Nephron progenitor cell (in vitro differentiated cells): ENCODE measurements around the gene SPIN1.
"Not testable (repeated sequence)": the region's sequence is repeated elsewhere in the genome, so short reads cannot be mapped to it uniquely, and the experiment has no call there.

Experiments used
- DNase-seq: peaks from one replicate; pipeline ENCODE4 v3.0.0; 2021
- H3K27ac Mint-ChIP-seq: 2 replicates; pipeline ENCODE4 v1.8.0; 2021; ENCODE audit warnings: mild to moderate bottlenecking, moderate library complexity, mixed read lengths
- H3K27me3 Mint-ChIP-seq: 2 replicates; pipeline ENCODE4 v1.8.0; 2021; ENCODE audit warnings: mild to moderate bottlenecking, low read depth, mixed read lengths; ENCODE audit not compliant: poor library complexity
- H3K36me3 Mint-ChIP-seq: 2 replicates; pipeline ENCODE4 v1.8.0; 2021; ENCODE audit warnings: low read depth, mixed read lengths
- H3K4me1 Mint-ChIP-seq: 2 replicates; pipeline ENCODE4 v1.8.0; 2021; ENCODE audit warnings: mixed read lengths
- H3K4me3 Mint-ChIP-seq: 2 replicates; pipeline ENCODE4 v1.8.0; 2021; ENCODE audit warnings: mild to moderate bottlenecking, moderate library complexity, mixed read lengths
- H3K9me3 Mint-ChIP-seq: 2 replicates; pipeline ENCODE4 v1.8.0; 2021; ENCODE audit warnings: mild to moderate bottlenecking, moderate library complexity, mixed read lengths
- TF ChIP-seq, protein P1 (sequence below): fragments of 200-600 bp; sonication (generic); IDR thresholded peaks from 2 replicates; pipeline ENCODE4 v1.5.0; 2021; ENCODE audit warnings: antibody characterized with exemption

SPIN1 gene

DNA sequence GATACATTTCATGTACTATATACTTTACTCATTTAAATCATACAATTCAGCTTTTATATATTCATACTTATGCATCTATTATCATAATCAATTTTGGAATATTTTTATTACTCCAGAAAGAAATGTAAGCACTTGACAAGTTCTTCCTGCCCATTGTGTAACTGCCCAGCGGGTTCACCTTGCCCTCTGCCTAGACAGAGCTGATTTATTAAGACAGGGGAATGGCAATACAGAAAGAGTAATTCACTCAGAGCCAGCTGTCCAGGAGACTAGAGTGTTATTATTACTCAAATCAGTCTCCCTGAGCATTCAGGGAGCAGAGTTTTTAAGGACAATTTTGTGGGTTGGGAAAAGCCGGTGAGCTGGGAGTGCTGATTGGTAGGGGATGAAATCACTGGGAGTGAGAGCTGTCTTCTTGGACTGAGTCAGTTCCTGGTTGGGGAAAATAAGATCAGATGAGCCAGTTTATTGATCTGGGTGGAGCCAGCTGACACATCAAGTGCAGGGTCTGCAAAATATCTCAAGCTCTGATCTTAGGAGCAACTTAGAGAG lies 16.1 kb upstream of the SPIN1 start:
- Mint-ChIP-seq H3K4me1 (peaks cover 6% of the 10 kb centered on the region), H3K36me3 (peaks cover 14% of the 10 kb centered on the region), H3K27me3 (peaks cover 2% of the 10 kb centered on the region), H3K9me3 (peaks cover 47% of the 10 kb centered on the region), H3K27ac (peak overlapping the region; percentile 77), H3K4me3 (no peak overlapping the region)
- TF ChIP-seq, protein P1, sequence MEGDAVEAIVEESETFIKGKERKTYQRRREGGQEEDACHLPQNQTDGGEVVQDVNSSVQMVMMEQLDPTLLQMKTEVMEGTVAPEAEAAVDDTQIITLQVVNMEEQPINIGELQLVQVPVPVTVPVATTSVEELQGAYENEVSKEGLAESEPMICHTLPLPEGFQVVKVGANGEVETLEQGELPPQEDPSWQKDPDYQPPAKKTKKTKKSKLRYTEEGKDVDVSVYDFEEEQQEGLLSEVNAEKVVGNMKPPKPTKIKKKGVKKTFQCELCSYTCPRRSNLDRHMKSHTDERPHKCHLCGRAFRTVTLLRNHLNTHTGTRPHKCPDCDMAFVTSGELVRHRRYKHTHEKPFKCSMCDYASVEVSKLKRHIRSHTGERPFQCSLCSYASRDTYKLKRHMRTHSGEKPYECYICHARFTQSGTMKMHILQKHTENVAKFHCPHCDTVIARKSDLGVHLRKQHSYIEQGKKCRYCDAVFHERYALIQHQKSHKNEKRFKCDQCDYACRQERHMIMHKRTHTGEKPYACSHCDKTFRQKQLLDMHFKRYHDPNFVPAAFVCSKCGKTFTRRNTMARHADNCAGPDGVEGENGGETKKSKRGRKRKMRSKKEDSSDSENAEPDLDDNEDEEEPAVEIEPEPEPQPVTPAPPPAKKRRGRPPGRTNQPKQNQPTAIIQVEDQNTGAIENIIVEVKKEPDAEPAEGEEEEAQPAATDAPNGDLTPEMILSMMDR = no peak
- no peak for DNase-seq

DNA sequence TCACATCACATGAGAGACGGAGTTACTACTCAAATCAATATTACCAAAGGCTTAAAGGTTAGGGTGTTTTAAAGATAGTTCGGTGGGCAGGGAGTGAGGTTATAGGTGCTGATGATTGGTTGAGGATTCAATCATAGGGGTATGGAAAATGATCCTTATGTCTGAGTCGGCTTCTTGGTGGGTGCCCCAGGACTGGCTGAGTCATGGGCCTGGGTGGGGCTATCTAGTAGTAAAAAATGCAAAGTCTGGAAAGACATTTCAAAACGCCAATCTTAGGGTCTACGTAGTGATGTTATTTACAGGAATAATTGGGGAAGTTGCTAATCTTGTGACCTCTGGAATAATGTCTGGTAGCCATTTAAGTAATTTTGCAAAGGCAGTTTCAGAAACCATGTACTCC lies 15.2 kb upstream of the SPIN1 start:
- Mint-ChIP-seq H3K4me1 (peaks cover 6% of the 10 kb centered on the region), H3K4me3 (no peak overlapping the region), H3K9me3 (peaks cover 45% of the 10 kb centered on the region), H3K27ac (no peak overlapping the region), H3K27me3 (peaks cover 3% of the 10 kb centered on the region), H3K36me3 (peaks cover 13% of the 10 kb centered on the region)
- TF ChIP-seq, protein P1 = no peak
- no peak for DNase-seq

DNA sequence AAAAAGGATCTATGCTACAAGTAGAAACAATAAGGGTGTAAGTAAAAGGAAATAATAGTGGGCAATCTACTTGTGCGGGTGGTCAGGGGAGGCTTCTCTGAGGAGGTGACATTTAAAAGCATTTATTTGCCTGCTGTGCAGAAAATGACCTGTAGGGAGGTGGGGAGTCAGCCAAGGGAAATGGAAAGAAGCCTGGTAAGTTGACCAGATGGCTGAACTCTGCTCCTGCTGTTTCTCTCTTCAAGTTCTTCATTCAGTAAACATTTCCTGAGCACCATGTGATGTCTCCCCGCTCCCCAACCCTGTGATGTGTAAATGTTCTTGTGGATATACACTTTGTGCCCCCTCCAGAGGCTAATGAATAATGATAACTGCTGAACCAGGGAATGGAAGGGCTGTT lies 9.9 kb upstream of the SPIN1 start:
- DNase-seq = no peak
- Mint-ChIP-seq H3K27ac (no peak overlapping the region), H3K4me3 (no peak overlapping the region), H3K27me3 (peaks cover 11% of the 10 kb centered on the region), H3K36me3 (peaks cover 10% of the 10 kb centered on the region), H3K4me1 (no peaks in the 10 kb centered on the region), H3K9me3 (peaks cover 25% of the 10 kb centered on the region)
- TF ChIP-seq, protein P1 = no peak

DNA sequence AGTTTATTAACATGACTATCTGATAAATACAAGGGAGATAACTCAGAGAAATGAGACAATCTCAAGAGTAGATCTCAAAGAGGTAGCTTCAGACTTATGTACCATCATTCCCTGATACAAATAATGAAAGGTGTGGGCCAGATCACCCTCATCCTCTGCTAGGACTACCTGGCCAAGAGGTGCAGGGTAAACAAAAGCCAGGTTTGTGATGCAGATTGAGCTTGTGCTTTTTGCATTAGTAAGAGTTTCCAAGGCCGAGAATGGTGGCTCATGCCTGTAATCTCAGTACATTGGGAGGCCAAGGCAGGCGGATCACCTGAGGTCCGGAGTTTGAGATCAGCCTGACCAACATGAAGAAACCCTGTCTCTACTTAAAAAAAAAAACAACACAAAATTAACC lies 8.9 kb upstream of the SPIN1 start:
- TF ChIP-seq, protein P1 = no peak
- H3K9me3 Mint-ChIP-seq = peaks cover 20% of the 10 kb centered on the region
- peaks cover 6% of the 10 kb centered on the region for H3K36me3 Mint-ChIP-seq
- DNase-seq = no peak
- no peak overlapping the region for H3K4me3 Mint-ChIP-seq
- no peak overlapping the region for H3K27ac Mint-ChIP-seq
- no peaks in the 10 kb centered on the region for H3K4me1 Mint-ChIP-seq
- peaks cover 11% of the 10 kb centered on the region for H3K27me3 Mint-ChIP-seq

DNA sequence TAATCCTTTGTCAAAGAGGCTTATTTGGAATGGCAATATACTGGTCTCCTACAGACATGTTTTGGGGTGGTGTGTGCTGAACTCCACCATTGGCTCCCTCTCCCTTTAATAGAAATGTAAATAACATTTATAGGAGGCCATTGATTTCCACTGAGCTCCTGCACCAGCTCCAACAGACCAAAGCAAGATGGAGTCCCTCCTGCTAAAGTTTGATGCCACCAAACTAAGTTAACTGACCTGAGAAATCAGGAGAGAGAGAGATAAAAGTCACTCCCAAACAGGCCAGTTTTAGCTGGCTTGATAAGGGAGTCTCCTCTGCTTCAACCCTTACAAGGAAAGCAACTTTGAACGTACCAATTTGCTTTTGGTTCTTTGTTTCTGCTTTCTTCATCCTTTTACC lies 8.1 kb upstream of the SPIN1 start:
- Mint-ChIP-seq H3K27me3 (peaks cover 11% of the 10 kb centered on the region), H3K36me3 (peaks cover 6% of the 10 kb centered on the region), H3K4me1 (no peaks in the 10 kb centered on the region), H3K9me3 (peaks cover 18% of the 10 kb centered on the region), H3K27ac (no peak overlapping the region), H3K4me3 (no peak overlapping the region)
- TF ChIP-seq, protein P1 = no peak
- no peak for DNase-seq

DNA sequence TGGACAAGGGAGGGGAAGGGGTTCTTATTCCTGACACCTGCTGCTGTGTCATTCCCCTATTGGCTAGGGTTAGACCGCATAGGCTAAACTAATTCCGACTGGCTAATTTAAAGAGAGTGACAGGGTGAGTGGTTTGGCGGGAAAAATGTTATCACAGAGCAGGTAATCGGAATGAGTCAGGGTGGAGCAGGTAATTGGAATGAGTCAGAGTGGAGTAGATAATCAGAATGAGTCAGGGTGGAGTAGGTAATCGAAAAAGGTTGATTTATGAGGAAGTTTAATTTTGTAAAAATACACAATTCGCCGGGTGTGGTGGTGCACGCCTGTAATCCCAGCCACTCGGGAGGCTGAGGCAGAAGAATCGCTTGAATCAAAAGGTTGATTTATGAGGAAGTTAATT lies 6.9 kb upstream of the SPIN1 start:
- H3K4me3 Mint-ChIP-seq, H3K27ac Mint-ChIP-seq, H3K36me3 Mint-ChIP-seq, DNase-seq, H3K4me1 Mint-ChIP-seq: not testable (repeated sequence)
- H3K27me3 Mint-ChIP-seq = peaks cover 11% of the 10 kb centered on the region
- H3K9me3 Mint-ChIP-seq = peaks cover 14% of the 10 kb centered on the region
